Natural killer cell (primary cell): Measurements from ENCODE around the gene SF3B2. TPM values are rescaled to one million over a fixed set of nuclear protein-coding genes. Genes with fewer than 3 reads are reported as not detected.

Experiments used
- ATAC-seq, 3 donors: fragments of 150-1000 bp in 2 of 3; fragments of 200-7000 bp in 1 of 3; cut with Tn5 transposase; 1 replicate in 1 of 3; 2 replicates in 2 of 3; pipeline ENCODE4 v1.10.0; 2021; ENCODE audit warnings: mild to moderate bottlenecking in 2 of 3, moderate library complexity in 2 of 3
- DNase-seq, 2 donors: peaks; one replicate each; pipeline versions ENCODE4 v3.0.0 to v3.0.0-alpha.2; 2013 to 2021; ENCODE audit warnings: mixed read lengths in 1 of 2
- H3K27ac ChIP-seq: one replicate; pipeline ENCODE4 v1.5.1; 2013; ENCODE audit warnings: mild to moderate bottlenecking, low read length
- H3K27me3 ChIP-seq: one replicate; pipeline ENCODE4 v1.6.1; 2013; ENCODE audit warnings: low read length; ENCODE audit not compliant: control insufficient read depth, insufficient read depth
- H3K36me3 ChIP-seq: one replicate; pipeline ENCODE4 v1.6.1; 2013; ENCODE audit warnings: low read length; ENCODE audit not compliant: control insufficient read depth, insufficient read depth
- H3K4me1 ChIP-seq: one replicate; pipeline ENCODE4 v1.6.1; 2013; ENCODE audit warnings: low read length; ENCODE audit not compliant: control insufficient read depth, insufficient read depth
- H3K4me3 ChIP-seq: one replicate; pipeline ENCODE4 v1.5.1; 2013; ENCODE audit warnings: low read length
- H3K9me3 ChIP-seq: one replicate; pipeline ENCODE4 v1.6.1; 2013; ENCODE audit warnings: low read length; ENCODE audit not compliant: control insufficient read depth, insufficient read depth
- H3K27ac Mint-ChIP-seq, 2 donors: one replicate each; pipeline ENCODE4 v1.8.0; 2022; ENCODE audit warnings: mild to moderate bottlenecking in 2 of 2, mixed read lengths in 2 of 2, moderate library complexity in 1 of 2
- H3K27me3 Mint-ChIP-seq, 2 donors: one replicate each; pipeline ENCODE4 v1.8.0; 2022; ENCODE audit warnings: low read depth in 2 of 2, mixed read lengths in 2 of 2
- H3K36me3 Mint-ChIP-seq: one replicate; pipeline ENCODE4 v1.8.0; 2022; ENCODE audit warnings: mixed read lengths
- H3K4me1 Mint-ChIP-seq, 2 donors: one replicate each; pipeline ENCODE4 v1.8.0; 2022; ENCODE audit warnings: mixed read lengths in 2 of 2
- H3K4me3 Mint-ChIP-seq: one replicate; pipeline ENCODE4 v1.8.0; 2022; ENCODE audit warnings: mild to moderate bottlenecking, moderate library complexity, mixed read lengths
- H3K9me3 Mint-ChIP-seq, 2 donors: one replicate each; pipeline ENCODE4 v1.8.0; 2022; ENCODE audit warnings: mixed read lengths in 2 of 2
- CTCF ChIP-seq: fragments of 200-600 bp; IDR thresholded peaks from one replicate; pipeline ENCODE4 v1.8.0; 2022; ENCODE audit warnings: antibody characterized with exemption
- WGBS: methylation state at CpG from one replicate; pipeline ENCODE4 v1.1.7; 2013; ENCODE audit warnings: missing lambda C conversion rate; ENCODE audit not compliant: insufficient coverage; 5-methylcytosine and 5-hydroxymethylcytosine counted together
- intact Hi-C: fragments of 100-400 bp; cut with micrococcal nuclease; formaldehyde crosslinking; loops from one replicate; pipeline ENCODE4 v1.14.2; 2022
- total RNA-seq, 4 donors: library from RNA; stranded (reverse); fragments of 120-200 nt in 1 of 4; gene quantifications; one replicate each; pipeline versions ENCODE4 v1.2.3 to v1.2.4, GENCODE V29; 2013 to 2022

Gene SF3B2
- total RNA-seq, 3 donors from 2014 or later (not counting 1 experiment from before 2014, with no cell fraction given), result 249 to 269 (median 253) TPM

GRCh38 chr11:66082946-66083698, 31.0 kb downstream of the SF3B2 start:
- Histone ChIP-seq H3K9me3 (no peaks in the 10 kb centered on the region), H3K36me3 (no peaks in the 10 kb centered on the region), H3K27ac (peak overlapping the region; percentile 18), H3K4me1 (peaks cover 46% of the 10 kb centered on the region), H3K4me3 (no peak overlapping the region), H3K27me3 (no peaks in the 10 kb centered on the region)
- intact Hi-C loops, result loop anchor here (5.0 kb wide), 1 partner anchor 34 kb away; no protein-coding TSS in a partner anchor
- DNase-seq, result peak in 1 of 2 donors; percentile 40
- no peak for TF ChIP-seq CTCF
- WGBS, result 100% methylated on average over 1 of the region's 4 CpGs
- Mint-ChIP-seq H3K9me3 (no peaks in the 10 kb centered on the region), H3K36me3 (no peaks in the 10 kb centered on the region), H3K4me3 (peak overlapping the region; percentile 49), H3K27ac (peak overlapping the region; percentile 71 to 93), H3K4me1 (peaks cover 68 to 71% of the 10 kb centered on the region in 2 donors), H3K27me3 (no peaks in the 10 kb centered on the region)
- ATAC-seq, result no peak

GRCh38 chr11:66083767-66084166, 31.6 kb downstream of the SF3B2 start:
- Histone ChIP-seq H3K4me3 (no peak overlapping the region), H3K9me3 (no peaks in the 10 kb centered on the region), H3K36me3 (no peaks in the 10 kb centered on the region), H3K27ac (peak overlapping the region; percentile 21), H3K27me3 (no peaks in the 10 kb centered on the region), H3K4me1 (peaks cover 42% of the 10 kb centered on the region)
- DNase-seq (no peak), ATAC-seq (no peak)
- no peak for TF ChIP-seq CTCF
- H3K4me3 Mint-ChIP-seq, result peak overlapping the region; percentile 1
- 94% methylated on average over 3 of the region's 3 CpGs for WGBS
- peak overlapping the region; percentile 71 to 93 for H3K27ac Mint-ChIP-seq
- no peaks in the 10 kb centered on the region for H3K27me3 Mint-ChIP-seq
- no peaks in the 10 kb centered on the region for H3K36me3 Mint-ChIP-seq
- peaks cover 68 to 70% of the 10 kb centered on the region in 2 donors for H3K4me1 Mint-ChIP-seq
- intact Hi-C loops, result loop anchor here (5.0 kb wide), 1 partner anchor 34 kb away; no protein-coding TSS in a partner anchor
- no peaks in the 10 kb centered on the region for H3K9me3 Mint-ChIP-seq

GRCh38 chr11:66084821-66085475, 32.8 kb downstream of the SF3B2 start:
- Histone ChIP-seq H3K4me3 (no peak overlapping the region), H3K27me3 (no peaks in the 10 kb centered on the region), H3K4me1 (peaks cover 35% of the 10 kb centered on the region), H3K9me3 (no peaks in the 10 kb centered on the region), H3K27ac (no peak overlapping the region), H3K36me3 (no peaks in the 10 kb centered on the region)
- no peaks in the 10 kb centered on the region for H3K36me3 Mint-ChIP-seq
- no CpG with 5 or more reads among the region's 3 CpGs for WGBS
- no peak for ATAC-seq
- no peaks in the 10 kb centered on the region for H3K9me3 Mint-ChIP-seq
- no peak for TF ChIP-seq CTCF
- no peak for DNase-seq
- H3K27me3 Mint-ChIP-seq, result no peaks in the 10 kb centered on the region
- H3K4me3 Mint-ChIP-seq, result no peak overlapping the region
- peak overlapping the region; percentile 71 to 93 for H3K27ac Mint-ChIP-seq
- intact Hi-C loops, result loop anchor here (5.0 kb wide), 1 partner anchor 32 kb away; no protein-coding TSS in a partner anchor
- H3K4me1 Mint-ChIP-seq, result peaks cover 60% of the 10 kb centered on the region in 2 donors
